Middle frontal gyrus (tissue), 1 donor: Measurements from ENCODE around the gene TEX52.
"Not testable (repeated sequence)": the region's sequence is repeated elsewhere in the genome, so short reads cannot be mapped to it uniquely, and the experiment has no call there.

Experiments used
- DNase-seq: peaks from one replicate; pipeline ENCODE4 v3.0.0-alpha.2; 2015; ENCODE audit warnings: low spot score; ENCODE audit errors: extremely low spot score

TEX52 gene

GRCh38 chr12:2868986-2869632, 12.3 kb upstream of the TEX52 start:
- DNase-seq = not testable (repeated sequence)

GRCh38 chr12:2864198-2864597, 7.4 kb upstream of the TEX52 start:
- DNase-seq = no peak

GRCh38 chr12:2863402-2863801, 6.6 kb upstream of the TEX52 start:
- DNase-seq = not testable (repeated sequence)

GRCh38 chr12:2862876-2863275, 6.0 kb upstream of the TEX52 start:
- no peak for DNase-seq

- DNase-seq = no peak
Measured at GRCh38 chr12:2860170-2860569, 3.3 kb upstream of the TEX52 start.

GRCh38 chr12:2858944-2859421, 2.1 kb upstream of the TEX52 start:
- no peak for DNase-seq

- DNase-seq = no peak
Measured at GRCh38 chr12:2858334-2858733, 1.5 kb upstream of the TEX52 start.

GRCh38 chr12:2857576-2857975, 737 bp upstream of the TEX52 start:
- no peak for DNase-seq

GRCh38 chr12:2856051-2856450, 788 bp downstream of the TEX52 start:
- DNase-seq = no peak

GRCh38 chr12:2855546-2855945, 1.3 kb downstream of the TEX52 start:
- DNase-seq = no peak

- DNase-seq = no peak
Measured at GRCh38 chr12:2854669-2855453, 2.0 kb downstream of the TEX52 start.

GRCh38 chr12:2853626-2854025, 3.2 kb downstream of the TEX52 start:
- peak; percentile 31 for DNase-seq

GRCh38 chr12:2851931-2852330, 4.9 kb downstream of the TEX52 start:
- DNase-seq = no peak

- no peak for DNase-seq
Measured at GRCh38 chr12:2845280-2845679, 11.6 kb downstream of the TEX52 start.

- no peak for DNase-seq
Measured at GRCh38 chr12:2844786-2845185, 12.1 kb downstream of the TEX52 start.

GRCh38 chr12:2842948-2843347, 13.9 kb downstream of the TEX52 start:
- DNase-seq = no peak

- DNase-seq = no peak
Measured at GRCh38 chr12:2841056-2841650, 15.7 kb downstream of the TEX52 start.

- DNase-seq = no peak
Measured at GRCh38 chr12:2836574-2836973, 20.3 kb downstream of the TEX52 start.

- DNase-seq = no peak
Measured at GRCh38 chr12:2835691-2836403, 21.0 kb downstream of the TEX52 start.

GRCh38 chr12:2834581-2835491, 22.0 kb downstream of the TEX52 start, which contains the start of gene NRIP2:
TSS of gene NRIP2 (minus strand) at chr12:2835035. CDS start at chr12:2834983, 52 bp downstream.
- DNase-seq = peak; percentile 27

GRCh38 chr12:2833810-2834209, 23.0 kb downstream of the TEX52 start:
- no peak for DNase-seq
